CD4-positive, alpha-beta T cell treated with Interleukin-17A for 4 hours (primary cell): Measurements from ENCODE around the gene PROX2.
A peak's percentile ranks its signal among the peaks of the same experiment; 100 is the strongest.

Experiments used
- DNase-seq: peaks from one replicate; pipeline ENCODE4 v3.0.0-alpha.2; 2020; ENCODE audit warnings: mixed read lengths

The PROX2 gene

DNA sequence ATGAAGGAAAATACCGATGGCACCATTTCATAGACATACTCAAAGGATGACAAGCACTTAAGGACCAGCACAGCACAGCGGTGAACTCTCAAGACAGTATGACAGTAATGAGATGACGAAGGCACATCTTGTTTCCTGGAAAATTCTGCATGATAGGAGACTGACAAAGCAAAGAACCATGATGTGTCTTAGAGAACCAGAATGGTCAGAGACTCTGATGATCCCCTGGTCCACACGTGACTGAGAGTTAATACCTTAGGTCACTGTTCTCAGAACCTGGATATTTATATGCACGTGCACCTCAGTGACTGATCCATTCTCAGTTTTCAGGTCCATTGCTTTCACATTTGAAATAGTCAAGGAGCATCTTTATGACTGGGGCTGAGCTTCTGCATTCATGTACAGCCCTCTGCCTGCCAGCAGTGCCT lies 35.3 kb downstream of the PROX2 start:
- DNase-seq: no peak

GRCh38 chr14:74838166-74838565 lies 37.8 kb downstream of the PROX2 start:
- no peak for DNase-seq

- DNase-seq: no peak
These were observed 39.5 kb downstream of the PROX2 start for GRCh38 chr14:74836251-74836960.

DNA sequence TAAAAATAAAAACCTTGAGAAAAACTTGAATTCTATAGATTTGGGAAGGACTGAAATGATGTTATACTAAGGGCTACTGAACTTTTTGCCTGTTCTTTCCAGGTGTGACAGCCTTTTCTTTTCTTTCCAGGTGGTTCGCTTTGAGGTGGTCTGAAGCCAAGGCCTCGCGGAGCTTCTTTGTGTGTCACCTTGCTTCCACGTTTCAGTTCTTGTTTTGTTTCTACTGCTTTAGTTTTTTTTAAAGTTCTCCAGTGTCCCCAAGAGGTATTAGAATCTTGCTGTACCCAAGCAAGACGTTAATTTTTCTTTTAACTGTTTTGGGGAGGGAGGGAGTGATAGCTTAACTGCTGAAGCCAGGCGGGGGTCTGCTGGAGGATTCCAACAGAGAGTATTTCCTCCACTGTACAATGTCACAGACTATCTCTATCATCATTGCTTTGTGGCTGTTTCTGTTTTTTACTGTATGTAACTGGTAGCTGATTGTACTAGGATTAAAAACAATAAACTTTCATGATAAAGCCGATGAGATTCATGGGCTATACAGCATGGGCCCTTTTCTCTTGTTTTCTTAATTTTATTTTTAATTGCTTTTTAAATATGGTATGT lies 40.2 kb downstream of the PROX2 start:
- DNase-seq: peak; percentile 45

DNA sequence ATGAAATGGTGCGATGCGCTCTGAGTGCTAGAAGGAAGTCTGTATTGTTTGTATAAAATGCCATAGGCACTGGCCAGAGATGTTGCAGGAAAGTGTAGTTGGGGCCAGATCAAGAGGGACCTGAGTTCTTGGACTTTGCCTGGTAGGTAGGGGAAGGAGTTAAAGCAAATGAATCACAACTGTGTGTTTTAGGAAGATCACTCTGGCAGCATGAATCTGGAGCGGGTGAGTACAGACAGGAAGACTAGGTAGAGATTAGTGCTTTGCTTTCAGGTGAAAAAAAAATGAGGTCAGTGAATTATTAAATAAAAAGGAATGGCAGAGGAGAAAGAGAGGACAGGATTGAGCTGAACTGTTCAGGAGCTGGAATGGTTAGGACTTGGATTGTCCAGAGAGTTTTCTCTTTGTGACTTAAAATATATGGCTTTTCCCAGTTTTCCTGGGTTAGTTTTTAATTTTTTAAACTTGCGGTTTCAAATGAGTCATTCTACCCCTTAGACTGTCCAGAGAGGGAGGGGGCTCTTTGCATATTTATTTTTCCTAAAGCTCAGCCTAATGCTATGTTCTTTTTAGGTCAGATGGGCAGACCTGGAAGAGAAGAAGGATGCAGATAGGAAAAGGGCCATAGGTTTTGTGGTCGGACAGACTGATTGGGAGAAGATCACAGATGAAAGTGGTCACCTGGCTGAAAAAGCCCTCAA lies 41.1 kb downstream of the PROX2 start:
- DNase-seq: no peak

GRCh38 chr14:74832849-74833248 lies 43.1 kb downstream of the PROX2 start:
- no peak for DNase-seq

DNA sequence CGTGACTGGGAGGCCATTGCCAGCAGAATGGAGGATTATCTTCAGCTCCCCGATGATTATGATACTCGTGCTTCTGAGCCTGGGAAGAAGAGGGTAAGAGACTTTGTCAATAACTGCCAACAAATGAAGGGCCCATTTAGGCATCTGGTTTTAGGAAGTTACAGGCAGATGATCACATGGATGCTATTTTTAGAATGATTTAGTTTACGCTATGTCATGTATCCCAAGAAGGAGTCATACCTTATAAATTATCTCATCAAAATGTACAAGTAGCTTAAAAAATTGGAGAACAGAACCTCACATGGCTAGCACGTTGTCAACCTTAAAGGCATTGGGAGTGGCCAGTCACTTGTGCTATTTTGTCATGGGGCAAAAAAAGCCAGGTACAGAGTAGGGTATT lies 46.7 kb downstream of the PROX2 start:
- DNase-seq: no peak

GRCh38 chr14:74826574-74826973 lies 49.4 kb downstream of the PROX2 start:
- DNase-seq: no peak
